ENCODE data around the gene SLC13A4.
A peak's percentile ranks its signal among the peaks of the same experiment; 100 is the strongest.

Gene SLC13A4

DNA sequence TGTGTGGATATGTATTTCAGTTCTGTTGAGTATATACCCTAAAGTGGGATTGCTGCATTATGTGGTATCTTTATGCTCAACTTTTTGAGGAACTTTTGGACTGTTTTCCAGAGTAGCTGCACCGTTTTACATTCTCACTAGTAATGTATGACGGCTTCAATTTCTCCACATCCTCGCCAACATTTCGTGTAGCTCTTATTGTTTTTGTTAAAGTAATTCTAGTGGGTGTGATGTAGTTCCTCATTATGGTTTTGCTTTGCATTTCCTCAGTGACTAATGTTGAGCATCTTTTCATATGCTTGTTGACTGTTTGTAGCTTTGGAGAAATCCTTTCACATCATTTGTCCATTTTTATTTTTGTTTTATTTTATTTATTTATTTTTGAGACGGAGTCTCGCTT is 61.1 kb downstream of the SLC13A4 start:
- Histone ChIP-seq H3K4me2 (ENCODE audit: low read length) (no peak overlapping the region), H3K79me2 (ENCODE audit: insufficient read depth, low read length) (peaks cover 62% of the 10 kb centered on the region), H3K4me1 (ENCODE audit: insufficient read depth, low read length, severe bottlenecking) (peaks cover 23% of the 10 kb centered on the region), H3K27ac (ENCODE audit: low read depth, low read length, poor library complexity, severe bottlenecking) (no peak overlapping the region), H3F3A (ENCODE audit: insufficient read depth, low read length) (0 out of 2 replicates have a peak, but pooled peaks cover 7% of the 10 kb centered on the region), H4K20me1 (ENCODE audit: insufficient read depth, low read length) (no peaks in the 10 kb centered on the region; the same call in 1 of the 2 replicates), H3K27me3 (ENCODE audit: insufficient read depth, low read length) (no peaks in the 10 kb centered on the region), H3K9ac (ENCODE audit: low read length) (no peak overlapping the region), H2AFZ (ENCODE audit: low read length) (no peak overlapping the region), H3K36me3 (ENCODE audit: insufficient read depth, low read length) (peaks cover 21% of the 10 kb centered on the region), H3K9me3 (ENCODE audit: low read length) (peaks cover 5% of the 10 kb centered on the region; the same call in 1 of the 2 replicates), H3K4me3 (ENCODE audit: low read depth, low read length, poor library complexity, severe bottlenecking) (no peak overlapping the region), H3K9me2 (ENCODE audit: low read depth, low read length) (no peaks in the 10 kb centered on the region)
- no peak for TF ChIP-seq EZH2 (IDR thresholded peaks at IDR 0.05; ENCODE audit: borderline replicate concordance, low read length)
- TF ChIP-seq, protein P1, sequence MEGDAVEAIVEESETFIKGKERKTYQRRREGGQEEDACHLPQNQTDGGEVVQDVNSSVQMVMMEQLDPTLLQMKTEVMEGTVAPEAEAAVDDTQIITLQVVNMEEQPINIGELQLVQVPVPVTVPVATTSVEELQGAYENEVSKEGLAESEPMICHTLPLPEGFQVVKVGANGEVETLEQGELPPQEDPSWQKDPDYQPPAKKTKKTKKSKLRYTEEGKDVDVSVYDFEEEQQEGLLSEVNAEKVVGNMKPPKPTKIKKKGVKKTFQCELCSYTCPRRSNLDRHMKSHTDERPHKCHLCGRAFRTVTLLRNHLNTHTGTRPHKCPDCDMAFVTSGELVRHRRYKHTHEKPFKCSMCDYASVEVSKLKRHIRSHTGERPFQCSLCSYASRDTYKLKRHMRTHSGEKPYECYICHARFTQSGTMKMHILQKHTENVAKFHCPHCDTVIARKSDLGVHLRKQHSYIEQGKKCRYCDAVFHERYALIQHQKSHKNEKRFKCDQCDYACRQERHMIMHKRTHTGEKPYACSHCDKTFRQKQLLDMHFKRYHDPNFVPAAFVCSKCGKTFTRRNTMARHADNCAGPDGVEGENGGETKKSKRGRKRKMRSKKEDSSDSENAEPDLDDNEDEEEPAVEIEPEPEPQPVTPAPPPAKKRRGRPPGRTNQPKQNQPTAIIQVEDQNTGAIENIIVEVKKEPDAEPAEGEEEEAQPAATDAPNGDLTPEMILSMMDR (IDR thresholded peaks at IDR 0.05; ENCODE audit: low read length): no peak

DNA sequence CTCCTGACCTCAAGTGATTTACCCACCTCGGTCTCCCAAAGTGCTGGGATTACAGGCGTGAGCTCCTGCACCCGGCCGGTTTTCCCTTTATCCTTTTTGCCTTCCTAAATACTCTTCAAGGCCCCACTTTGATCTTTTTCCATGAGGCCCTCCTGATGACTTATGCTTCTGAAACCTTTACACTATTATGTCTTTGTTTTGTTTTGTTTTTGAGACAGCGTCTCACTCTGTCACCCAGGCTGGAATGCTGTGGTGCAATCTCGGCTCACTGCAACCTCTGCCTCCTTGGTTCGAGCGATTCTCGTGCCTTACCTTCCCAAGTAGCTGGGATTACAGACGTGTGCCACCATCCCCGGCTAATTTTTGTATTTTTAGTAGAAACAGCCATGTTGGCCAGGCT is 61.8 kb downstream of the SLC13A4 start:
- H3F3A ChIP-seq (ENCODE audit: insufficient read depth, low read length): 0 out of 2 replicates have a peak, but pooled peaks cover 7% of the 10 kb centered on the region
- H3K27me3 ChIP-seq (ENCODE audit: insufficient read depth, low read length): no peaks in the 10 kb centered on the region
- peaks cover 5% of the 10 kb centered on the region; the same call in 1 of the 2 replicates for H3K9me3 ChIP-seq (ENCODE audit: low read length)
- no peak overlapping the region for H2AFZ ChIP-seq (ENCODE audit: low read length)
- no peak overlapping the region for H3K4me2 ChIP-seq (ENCODE audit: low read length)
- H3K4me1 ChIP-seq (ENCODE audit: insufficient read depth, low read length, severe bottlenecking): peaks cover 30% of the 10 kb centered on the region
- no peak overlapping the region for H3K4me3 ChIP-seq (ENCODE audit: low read depth, low read length, poor library complexity, severe bottlenecking)
- H3K27ac ChIP-seq (ENCODE audit: low read depth, low read length, poor library complexity, severe bottlenecking): no peak overlapping the region
- no peak for TF ChIP-seq EZH2 (IDR thresholded peaks at IDR 0.05; ENCODE audit: borderline replicate concordance, low read length)
- TF ChIP-seq, protein P1 (IDR thresholded peaks at IDR 0.05; ENCODE audit: low read length): no peak
- H4K20me1 ChIP-seq (ENCODE audit: insufficient read depth, low read length): no peaks in the 10 kb centered on the region
- H3K9ac ChIP-seq (ENCODE audit: low read length): no peak overlapping the region
- no peaks in the 10 kb centered on the region for H3K9me2 ChIP-seq (ENCODE audit: low read depth, low read length)
- peaks cover 56% of the 10 kb centered on the region for H3K79me2 ChIP-seq (ENCODE audit: insufficient read depth, low read length)
- H3K36me3 ChIP-seq (ENCODE audit: insufficient read depth, low read length): peaks cover 21% of the 10 kb centered on the region

DNA sequence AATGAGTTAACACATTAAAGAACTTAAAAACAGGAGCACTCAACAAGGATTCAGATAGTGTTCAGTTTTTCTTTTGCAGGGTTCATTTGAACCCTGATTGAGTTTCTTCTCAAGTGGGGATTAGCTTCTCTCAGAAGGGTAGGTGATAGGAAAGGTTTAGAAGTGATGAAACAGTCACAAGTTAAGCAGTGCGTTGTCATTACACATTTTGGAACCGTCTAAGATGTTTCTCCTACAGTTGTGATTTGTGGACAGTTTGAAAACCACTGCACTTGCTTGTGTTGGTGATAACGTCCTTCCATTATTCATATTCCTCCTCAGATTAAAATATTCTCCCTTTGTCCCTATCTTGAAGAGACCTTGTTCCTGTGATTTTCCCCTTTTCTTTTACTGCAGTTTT is 62.9 kb downstream of the SLC13A4 start:
- H3F3A ChIP-seq (ENCODE audit: insufficient read depth, low read length): 0 out of 2 replicates have a peak, but pooled peaks cover 7% of the 10 kb centered on the region
- no peaks in the 10 kb centered on the region for H4K20me1 ChIP-seq (ENCODE audit: insufficient read depth, low read length)
- H3K9ac ChIP-seq (ENCODE audit: low read length): peak overlapping the region; percentile 8; the same call in 1 of the 2 replicates
- peaks cover 32% of the 10 kb centered on the region for H3K4me1 ChIP-seq (ENCODE audit: insufficient read depth, low read length, severe bottlenecking)
- H3K36me3 ChIP-seq (ENCODE audit: insufficient read depth, low read length): peaks cover 21% of the 10 kb centered on the region
- TF ChIP-seq, protein P1 (IDR thresholded peaks at IDR 0.05; ENCODE audit: low read length): no peak
- TF ChIP-seq EZH2 (IDR thresholded peaks at IDR 0.05; ENCODE audit: borderline replicate concordance, low read length): no peak
- H2AFZ ChIP-seq (ENCODE audit: low read length): no peak overlapping the region
- H3K4me3 ChIP-seq (ENCODE audit: low read depth, low read length, poor library complexity, severe bottlenecking): no peak overlapping the region
- no peaks in the 10 kb centered on the region for H3K9me2 ChIP-seq (ENCODE audit: low read depth, low read length)
- H3K4me2 ChIP-seq (ENCODE audit: low read length): peak overlapping the region; percentile 23
- H3K79me2 ChIP-seq (ENCODE audit: insufficient read depth, low read length): peaks cover 45% of the 10 kb centered on the region
- no peak overlapping the region for H3K27ac ChIP-seq (ENCODE audit: low read depth, low read length, poor library complexity, severe bottlenecking)
- H3K9me3 ChIP-seq (ENCODE audit: low read length): peaks cover 5% of the 10 kb centered on the region; the same call in 1 of the 2 replicates
- H3K27me3 ChIP-seq (ENCODE audit: insufficient read depth, low read length): no peaks in the 10 kb centered on the region
